Smooth muscle cell of the brain vasculature (primary cell): ENCODE measurements around the gene IL18BP.

ENCODE experiments used
- DNase-seq: peaks from one replicate; pipeline ENCODE4 v3.0.0-alpha.2; 2012; ENCODE audit warnings: low read depth, low spot score

The IL18BP gene

GRCh38 chr11:71996946-71997345 is 1.8 kb upstream of the IL18BP start:
- DNase-seq = no peak

GRCh38 chr11:71997594-71997993 is 1.1 kb upstream of the IL18BP start:
- DNase-seq = no peak

- no peak for DNase-seq
Observed at GRCh38 chr11:71998061-71998460, 648 bp upstream of the IL18BP start.

GRCh38 chr11:71999362-71999761 is 653 bp downstream of the IL18BP start:
- no peak for DNase-seq

GRCh38 chr11:71999798-72000197 is 1.1 kb downstream of the IL18BP start:
- DNase-seq = no peak

- no peak for DNase-seq
Observed at GRCh38 chr11:72000202-72000867, 1.6 kb downstream of the IL18BP start.

GRCh38 chr11:72001285-72001684 is 2.6 kb downstream of the IL18BP start:
- DNase-seq = no peak

- DNase-seq = no peak
Observed at GRCh38 chr11:72001834-72002591, 3.3 kb downstream of the IL18BP start.

GRCh38 chr11:72002841-72003775 is 4.4 kb downstream of the IL18BP start:
- DNase-seq = no peak

- no peak for DNase-seq
Observed at GRCh38 chr11:72003776-72004171, 5.1 kb downstream of the IL18BP start.

GRCh38 chr11:72004515-72005346 is 6.0 kb downstream of the IL18BP start:
- DNase-seq = no peak

GRCh38 chr11:72005347-72006260 is 6.9 kb downstream of the IL18BP start:
- DNase-seq = no peak

- DNase-seq = no peak
Observed at GRCh38 chr11:72006309-72007088, 7.8 kb downstream of the IL18BP start.

GRCh38 chr11:72007089-72007476 is 8.4 kb downstream of the IL18BP start:
- DNase-seq = no peak

GRCh38 chr11:72007587-72007986 is 8.9 kb downstream of the IL18BP start:
- DNase-seq = no peak

- DNase-seq = no peak
Observed at GRCh38 chr11:72008728-72009127, 10.0 kb downstream of the IL18BP start.

- no peak for DNase-seq
Observed at GRCh38 chr11:72009156-72009555, 10.4 kb downstream of the IL18BP start.

GRCh38 chr11:72010529-72011233 is 12.0 kb downstream of the IL18BP start:
- DNase-seq = no peak

- DNase-seq = no peak
Observed at GRCh38 chr11:72012091-72012630, 13.5 kb downstream of the IL18BP start.
